Vagina (tissue), 2 donors: ENCODE data around the gene RIGI. TPM values are rescaled to one million over a fixed set of nuclear protein-coding genes. Genes with fewer than 3 reads are reported as not detected.

Source experiments
- DNase-seq, 2 donors: peaks; one replicate each; pipeline ENCODE4 v3.0.0-alpha.2; 2017; ENCODE audit errors: extremely low spot score in 2 of 2
- H3K27ac ChIP-seq: fragments of 200-600 bp; sonication (generic); one replicate; pipeline ENCODE4 v1.5.1; 2019
- H3K27me3 ChIP-seq: fragments of 200-600 bp; sonication (generic); one replicate; pipeline ENCODE4 v1.5.1; 2019
- H3K36me3 ChIP-seq, 2 donors: fragments of 200-600 bp; sonication (generic); one replicate each; pipeline ENCODE4 v1.5.1; 2017 to 2019
- H3K4me1 ChIP-seq: fragments of 200-600 bp; sonication (generic); one replicate; pipeline ENCODE4 v1.5.1; 2019
- H3K4me3 ChIP-seq, 2 donors: fragments of 200-600 bp; sonication (generic); 1 replicate in 1 of 2; 2 replicates in 1 of 2; pipeline ENCODE4 v1.5.1; 2016 to 2019
- H3K9me3 ChIP-seq: fragments of 200-600 bp; sonication (generic); one replicate; pipeline ENCODE4 v1.5.1; 2019
- CTCF ChIP-seq, 3 experiments: fragments of 450-650 bp in 2 of 3; fragments of 200-600 bp in 1 of 3; sonication (generic) in 1 of 3; IDR thresholded peaks; one replicate each; pipeline ENCODE4 v1.5.1; 2017 to 2019; ENCODE audit warnings: antibody characterized with exemption in 3 of 3, mild to moderate bottlenecking in 2 of 3, moderate library complexity in 2 of 3
- POLR2A ChIP-seq, 2 donors: fragments of 450-650 bp; IDR thresholded peaks; one replicate each; pipeline ENCODE4 v1.6.1; 2017; ENCODE audit warnings: antibody characterized with exemption in 2 of 2, mild to moderate bottlenecking in 2 of 2, moderate library complexity in 2 of 2
- POLR2AphosphoS5 ChIP-seq, 2 donors: sonication (generic); formaldehyde crosslinking; IDR thresholded peaks; one replicate each; pipeline ENCODE4 v1.9.0; 2017; ENCODE audit warnings: antibody characterized with exemption in 2 of 2, mild to moderate bottlenecking in 2 of 2, low read depth in 1 of 2; ENCODE audit not compliant: insufficient read depth in 1 of 2
- intact Hi-C: fragments of 100-400 bp; cut with DNase I; formaldehyde crosslinking; loops from one replicate; pipeline ENCODE4 v1.15.1; 2023
- total RNA-seq: library from RNA; depleted of rRNA; stranded (reverse); fragments of >200 nt; gene quantifications from one replicate; pipeline ENCODE4 v1.2.3, GENCODE V29; 2016

RIGI gene
- total RNA-seq, 1 donor from 2014 or later = 11.3 TPM

DNA sequence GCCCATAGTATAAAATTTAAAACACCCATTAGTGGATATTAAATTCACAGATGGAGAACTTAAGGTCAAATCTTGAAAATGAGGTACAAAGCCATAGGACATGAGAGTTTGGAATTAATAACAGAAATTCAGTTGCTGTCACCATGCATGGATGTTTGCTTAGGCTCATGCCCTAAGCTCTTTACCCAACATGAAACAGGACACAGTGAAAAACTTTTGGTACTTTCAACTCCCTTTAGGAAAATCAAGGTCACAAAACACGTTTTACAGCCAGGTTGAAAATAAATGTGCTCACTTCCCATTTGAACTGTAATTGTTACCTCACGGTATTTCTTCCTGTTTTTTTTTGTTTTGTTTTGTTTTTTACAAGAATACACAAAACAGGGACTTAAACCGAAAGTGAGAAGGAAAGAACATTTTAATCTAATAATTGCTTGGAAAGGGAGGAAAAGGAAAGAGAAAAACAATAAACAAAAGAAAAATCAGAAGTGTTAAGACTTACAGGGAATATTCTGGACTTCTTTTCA, 32.5 kb upstream of the RIGI start:
- H3K27ac ChIP-seq = no peak overlapping the region

DNA sequence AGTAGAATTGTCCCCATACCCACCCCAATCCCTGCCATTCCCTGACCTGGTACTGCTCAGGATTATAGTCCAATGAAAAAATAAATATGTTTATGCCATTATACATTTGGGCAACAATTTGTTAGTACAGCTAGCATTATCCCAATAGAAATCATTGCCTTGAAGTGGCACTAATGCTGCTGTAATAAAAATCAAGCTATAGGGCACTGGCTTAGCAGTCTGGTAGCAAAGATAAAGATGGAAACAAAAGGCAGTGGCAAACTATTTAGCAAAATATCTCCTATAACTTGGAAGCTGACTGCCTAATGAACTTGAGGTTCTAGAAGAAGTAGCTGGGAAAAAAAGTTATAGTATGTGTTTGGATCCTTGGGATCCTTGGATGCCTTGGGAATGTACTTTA, 28.6 kb upstream of the RIGI start:
- Histone ChIP-seq H3K36me3 (no peaks in the 10 kb centered on the region), H3K27me3 (no peaks in the 10 kb centered on the region), H3K9me3 (no peaks in the 10 kb centered on the region), H3K27ac (no peak overlapping the region), H3K4me1 (peaks cover 19% of the 10 kb centered on the region), H3K4me3 (no peak overlapping the region)
- DNase-seq = no peak
- intact Hi-C loops = no loop called here
- TF ChIP-seq POLR2AphosphoS5 (IDR thresholded peaks at IDR 0.05; ENCODE audit: insufficient read depth in 1 of 2, low read depth in 1 of 2) (no peak), CTCF (IDR thresholded peaks at IDR 0.05) (no peak), POLR2A (IDR thresholded peaks at IDR 0.05) (no peak)

More for the DNA sequence above, 32.5 kb upstream of the RIGI start:
- Histone ChIP-seq H3K4me3 (no peak overlapping the region), H3K9me3 (no peaks in the 10 kb centered on the region), H3K4me1 (peaks cover under 1% of the 10 kb centered on the region), H3K27me3 (no peaks in the 10 kb centered on the region), H3K36me3 (no peaks in the 10 kb centered on the region)
- DNase-seq = no peak
- TF ChIP-seq POLR2A (IDR thresholded peaks at IDR 0.05) (no peak), POLR2AphosphoS5 (IDR thresholded peaks at IDR 0.05; ENCODE audit: insufficient read depth in 1 of 2, low read depth in 1 of 2) (no peak), CTCF (IDR thresholded peaks at IDR 0.05) (no peak)
- intact Hi-C loops = no loop called here

GRCh38 chr9:32554107-32554506, 28.1 kb upstream of the RIGI start:
- TF ChIP-seq POLR2AphosphoS5 (IDR thresholded peaks at IDR 0.05; ENCODE audit: insufficient read depth in 1 of 2, low read depth in 1 of 2) = no peak
- no peak for TF ChIP-seq CTCF (IDR thresholded peaks at IDR 0.05)
- no peak for TF ChIP-seq POLR2A (IDR thresholded peaks at IDR 0.05)
- H3K27ac ChIP-seq = no peak overlapping the region
- intact Hi-C loops = no loop called here

DNA sequence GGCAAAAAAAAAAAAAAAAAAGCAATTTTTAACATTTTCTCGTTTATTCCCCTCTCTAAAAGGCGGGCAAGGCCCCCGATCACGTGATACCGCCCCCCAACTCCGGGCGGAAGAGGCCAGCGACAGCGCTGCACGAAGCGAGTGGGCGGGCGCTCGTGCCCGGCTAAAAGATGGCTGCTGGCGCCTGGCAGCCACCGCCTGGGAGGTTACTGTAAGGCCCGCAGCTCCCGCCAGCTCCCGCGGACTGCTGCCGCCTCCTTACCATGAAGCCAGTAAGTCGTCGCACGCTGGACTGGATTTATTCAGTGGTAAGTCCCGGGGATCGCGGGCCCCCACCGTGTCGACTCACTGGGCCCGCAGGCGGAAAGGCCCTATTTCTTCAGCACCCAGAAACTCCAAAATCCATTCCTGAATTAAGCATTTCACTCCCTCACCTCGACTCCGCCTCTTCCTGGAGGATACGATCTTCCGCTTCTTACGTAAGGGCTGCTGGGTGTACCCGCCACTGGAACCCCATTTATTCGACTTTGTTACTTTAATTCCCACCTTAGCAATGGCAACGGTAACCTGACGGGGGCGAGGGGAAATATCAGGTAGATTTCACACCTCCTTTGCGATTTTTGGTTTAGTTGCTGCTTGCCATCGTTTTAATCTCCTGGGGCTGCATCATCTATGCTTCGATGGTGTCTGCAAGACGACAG, 26.3 kb upstream of the RIGI start, which contains the start of the genes SMIM27 and TOPORS:
TSS of gene SMIM27 (plus strand) at position 156 of the 701 bp plus-strand sequence. CDS start at position 264, 108 bp downstream.
TSS of gene TOPORS (minus strand) at position 415 of the 701 bp plus-strand sequence. CDS start at position 265, 150 bp downstream.
- TF ChIP-seq POLR2A (IDR thresholded peaks at IDR 0.05) (peak in 1 of 2 donors; percentile 78), CTCF (IDR thresholded peaks at IDR 0.05) (peak in 1 of 3 experiments; percentile 12), POLR2AphosphoS5 (IDR thresholded peaks at IDR 0.05; ENCODE audit: insufficient read depth in 1 of 2, low read depth in 1 of 2) (peak; percentile 92 to 98)
- Histone ChIP-seq H3K27ac (peak within 1 kb of the TSS; percentile 93), H3K9me3 (no peaks in the 10 kb centered on the region), H3K4me3 (peak within 1 kb of the TSS; percentile 69 to 91), H3K27me3 (no peaks in the 10 kb centered on the region), H3K4me1 (peaks cover 33% of the 10 kb centered on the region), H3K36me3 (no peaks in the 10 kb centered on the region)
- peak in 1 of 2 donors; percentile 96 for DNase-seq
- intact Hi-C loops = no loop called here

More at GRCh38 chr9:32554107-32554506, 28.1 kb upstream of the RIGI start:
- H3K4me3 ChIP-seq = no peak overlapping the region
- DNase-seq = no peak
- H3K4me1 ChIP-seq = peaks cover 24% of the 10 kb centered on the region
- H3K27me3 ChIP-seq = no peaks in the 10 kb centered on the region
- no peaks in the 10 kb centered on the region for H3K36me3 ChIP-seq
- H3K9me3 ChIP-seq = no peaks in the 10 kb centered on the region
